HG02588 (cell line): ENCODE data around the gene ANKS3.

Source experiments
- ATAC-seq: cut with Tn5 transposase; IDR thresholded peaks from one replicate; pipeline ENCODE4 v1.9.1; 2021; ENCODE audit warnings: mild to moderate bottlenecking, moderate library complexity; ENCODE audit not compliant: unreplicated experiment

The ANKS3 gene

GRCh38 chr16:4674926-4675530 lies 59.0 kb downstream of the ANKS3 start:
- ATAC-seq = no peak

DNA sequence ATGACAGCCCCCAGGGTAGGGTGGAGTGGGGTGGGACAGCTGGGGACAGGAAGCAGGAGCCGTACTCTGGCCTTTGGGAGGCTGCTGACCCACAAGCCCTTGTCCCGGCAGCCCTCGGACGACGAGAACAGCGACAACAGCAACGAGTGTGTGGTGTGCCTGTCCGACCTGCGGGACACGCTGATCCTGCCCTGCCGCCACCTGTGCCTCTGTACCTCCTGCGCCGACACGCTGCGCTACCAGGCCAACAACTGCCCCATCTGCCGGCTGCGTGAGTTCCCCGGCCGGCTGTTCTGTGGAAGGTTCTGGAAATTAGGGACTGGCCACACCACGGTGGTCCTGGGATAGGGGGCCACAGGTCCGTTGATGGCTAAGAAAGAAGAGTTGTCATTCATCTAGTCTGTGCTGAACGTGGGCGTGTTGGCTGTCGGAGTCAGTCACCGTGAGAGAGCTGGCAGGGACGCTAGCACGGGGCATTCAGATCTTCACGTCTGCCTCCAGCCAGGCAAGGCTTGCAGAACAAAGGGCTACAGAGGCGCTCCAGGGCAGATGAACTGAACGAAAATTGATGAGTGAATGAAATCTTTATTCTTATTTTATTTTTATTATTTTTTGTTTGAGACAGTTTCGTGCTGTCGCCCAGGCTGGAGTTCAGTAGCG lies 60.6 kb downstream of the ANKS3 start:
- no peak for ATAC-seq

DNA sequence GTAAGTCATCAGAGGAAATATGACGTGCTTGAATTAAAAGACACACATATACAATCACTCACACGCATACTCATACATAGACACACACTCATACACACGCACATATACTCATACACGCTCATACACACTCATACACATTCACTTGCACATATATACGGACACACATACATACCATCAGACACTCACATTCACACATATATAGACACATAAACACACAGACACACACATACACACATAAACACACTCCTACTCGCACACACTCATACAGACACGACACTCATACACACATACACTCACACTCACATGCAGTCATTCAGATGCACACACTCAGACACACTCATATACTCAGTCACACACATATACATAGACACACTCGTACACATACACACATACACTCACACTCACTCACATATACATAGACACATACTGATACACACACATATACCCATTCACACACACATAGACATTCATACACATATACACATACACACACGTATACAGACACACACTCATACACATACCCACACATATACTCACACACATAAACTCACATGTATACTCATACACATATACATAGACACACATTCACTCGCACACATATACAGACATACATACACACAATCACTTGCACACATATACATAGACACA lies 65.6 kb downstream of the ANKS3 start:
- no peak for ATAC-seq

DNA sequence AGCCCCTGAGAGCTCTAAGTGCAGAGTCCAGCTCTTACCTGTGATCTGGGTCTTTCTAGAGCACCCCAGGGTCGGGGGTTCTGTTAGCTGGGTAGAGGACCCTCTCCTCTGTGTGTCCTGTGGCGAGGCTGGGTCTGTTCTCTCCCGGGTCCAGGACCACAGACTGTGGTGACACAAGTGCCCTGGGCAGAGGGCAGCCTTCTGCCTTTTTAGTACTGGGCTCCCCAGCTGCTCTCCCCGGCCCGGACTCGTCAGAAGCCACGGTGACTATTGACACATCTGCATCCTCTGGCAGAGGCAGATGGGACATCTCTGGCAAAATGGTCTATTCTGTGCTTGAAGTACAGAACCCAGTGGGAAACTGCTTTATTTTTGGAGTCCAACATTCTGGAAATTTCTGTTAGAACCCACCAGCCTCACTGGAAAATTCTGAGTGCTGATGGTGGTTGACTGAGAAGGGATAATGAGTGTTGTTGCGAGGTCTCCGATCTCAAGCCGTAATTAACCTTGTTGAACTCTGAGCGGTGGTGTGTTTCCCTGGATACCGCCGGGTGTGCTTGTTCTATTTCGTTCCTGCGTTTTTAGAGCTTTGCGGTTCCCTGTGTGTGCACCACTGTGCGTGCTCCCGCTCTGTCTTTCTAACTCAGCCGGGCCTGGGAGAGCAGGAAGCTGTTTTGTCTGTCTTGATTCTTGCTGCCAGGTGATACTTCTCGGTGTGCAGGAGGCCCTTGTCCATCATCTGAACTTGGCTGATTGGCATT lies 66.7 kb downstream of the ANKS3 start:
- ATAC-seq = no peak

GRCh38 chr16:4666537-4667202 lies 67.4 kb downstream of the ANKS3 start:
- ATAC-seq = no peak

- no peak for ATAC-seq
Measured at GRCh38 chr16:4664538-4665418, 69.3 kb downstream of the ANKS3 start.

DNA sequence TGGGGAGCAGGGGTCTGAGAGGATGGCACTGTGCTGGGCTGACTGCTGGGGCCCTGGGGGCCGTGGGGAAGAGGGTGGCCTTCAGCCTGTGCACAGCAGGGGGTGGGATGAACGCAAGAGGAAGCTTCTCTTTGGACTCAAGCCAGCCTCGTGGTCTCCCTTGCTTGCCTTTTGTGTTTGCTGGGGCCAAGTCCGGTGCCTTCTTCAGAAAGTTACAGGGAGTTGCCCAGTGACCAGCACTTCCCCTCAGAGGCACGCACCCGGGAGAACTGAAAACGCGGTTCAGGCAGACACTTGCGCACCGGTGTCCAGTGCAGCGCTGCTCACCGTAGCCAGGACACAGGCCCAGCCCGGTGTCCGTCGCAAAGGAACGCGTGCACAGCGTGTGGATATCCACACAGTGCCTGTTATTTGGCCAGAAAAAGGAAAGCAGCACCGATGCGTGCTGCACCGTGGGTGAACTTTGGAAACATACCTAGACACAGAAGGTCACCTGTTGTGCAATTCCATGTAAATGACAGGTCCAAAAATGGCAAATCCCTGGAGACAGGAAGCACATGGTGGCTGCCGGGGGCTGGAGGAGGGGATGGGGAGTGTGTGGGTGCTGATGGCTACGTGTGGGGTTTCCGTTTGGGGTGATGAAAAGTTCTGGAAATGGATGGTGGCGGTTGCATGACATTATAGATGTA lies 70.2 kb downstream of the ANKS3 start:
- no peak for ATAC-seq

DNA sequence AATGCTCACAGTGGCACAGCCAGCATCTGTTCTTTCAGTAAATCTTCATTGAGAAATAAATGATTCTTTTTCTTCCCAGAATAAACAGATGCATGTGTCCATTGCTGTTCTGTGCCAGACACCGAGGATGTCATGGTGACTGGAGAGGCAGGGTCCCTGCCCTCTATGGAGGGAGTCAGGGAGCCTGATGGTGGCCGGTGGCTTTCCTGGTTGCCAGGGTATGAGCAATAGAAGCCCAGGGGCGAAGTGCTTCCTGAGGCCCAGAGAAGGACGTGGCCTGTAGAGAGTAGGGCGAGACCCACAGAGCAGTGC lies 70.7 kb downstream of the ANKS3 start:
- no peak for ATAC-seq

GRCh38 chr16:4661661-4662060 lies 72.4 kb downstream of the ANKS3 start:
- no peak for ATAC-seq

DNA sequence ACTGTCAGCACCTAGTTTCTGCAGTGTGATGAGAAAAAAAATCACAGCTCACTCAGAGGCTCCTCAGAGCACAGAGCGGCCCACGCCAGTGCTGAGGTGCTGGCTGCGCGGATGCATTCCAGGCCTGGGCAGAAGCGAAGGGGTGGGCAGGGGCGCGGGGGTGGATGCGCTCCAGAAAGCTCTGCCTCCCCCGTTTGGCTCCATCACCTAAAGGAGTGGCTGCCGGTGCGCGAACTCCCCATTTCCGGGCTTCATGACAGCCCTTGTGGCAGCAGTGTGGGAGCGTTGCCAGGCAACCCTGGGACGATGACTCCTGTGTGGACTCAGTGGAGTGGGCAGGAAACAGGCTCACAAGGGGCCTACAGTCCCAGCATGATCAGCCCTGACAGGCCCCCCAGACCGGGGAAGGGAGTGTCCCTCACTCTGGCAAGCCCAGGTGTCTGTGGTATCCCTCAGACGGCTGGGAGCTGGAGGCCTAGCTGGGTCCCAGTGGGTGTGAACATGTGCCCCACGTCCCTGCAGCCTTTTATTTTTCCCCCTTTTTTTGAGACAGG lies 73.5 kb downstream of the ANKS3 start:
- ATAC-seq = no peak

DNA sequence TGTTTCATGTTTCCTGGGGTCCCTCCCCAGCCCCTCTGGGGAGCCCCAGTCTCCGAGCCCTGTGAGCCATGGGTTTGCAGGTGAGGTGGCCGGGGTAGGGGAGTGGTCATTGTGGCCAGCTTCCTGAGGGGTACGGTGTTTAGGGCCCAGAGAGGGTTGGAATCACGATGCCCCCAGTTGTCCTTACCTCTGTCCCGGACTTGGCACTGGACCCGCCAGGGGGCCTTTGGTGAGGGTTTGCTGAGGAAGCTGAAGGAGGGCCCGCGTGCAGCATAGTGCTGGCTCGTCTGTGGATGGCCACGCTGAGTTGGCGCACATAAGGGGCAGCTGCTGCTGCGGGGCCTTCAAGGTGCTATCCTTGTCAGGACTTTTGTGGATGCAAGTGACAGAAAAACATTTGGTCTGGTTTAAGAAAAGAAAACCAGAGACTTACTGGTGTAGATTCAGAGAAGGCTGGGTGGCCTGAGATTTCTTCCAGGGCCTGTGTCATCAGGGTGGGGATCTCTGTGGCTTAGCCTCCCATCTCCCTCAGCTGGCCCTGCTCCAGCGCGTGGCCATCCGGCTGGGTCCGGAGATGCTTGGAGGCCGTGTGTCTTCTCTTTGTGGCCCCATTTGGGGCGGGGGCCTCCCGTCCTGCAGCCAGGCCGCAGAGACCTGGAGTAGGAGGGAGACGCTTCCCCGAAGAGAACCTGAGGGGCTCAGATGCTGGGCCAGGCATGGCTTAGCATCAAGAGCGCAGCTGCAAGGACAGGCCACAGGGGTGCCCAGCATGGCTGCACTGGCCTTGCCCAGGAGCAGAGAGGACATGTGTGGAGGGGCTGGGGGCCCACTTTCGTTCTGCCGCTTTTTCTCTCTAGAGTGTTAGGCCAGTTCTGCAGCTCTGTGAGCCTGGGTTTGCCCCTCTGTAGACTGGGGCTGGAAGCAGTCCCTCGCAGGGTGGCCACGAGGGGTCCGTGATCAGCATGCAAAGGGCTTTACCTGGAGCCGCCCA lies 74.4 kb downstream of the ANKS3 start:
- ATAC-seq = no peak

- no peak for ATAC-seq
Measured at GRCh38 chr16:4656695-4657686, 77.1 kb downstream of the ANKS3 start.

DNA sequence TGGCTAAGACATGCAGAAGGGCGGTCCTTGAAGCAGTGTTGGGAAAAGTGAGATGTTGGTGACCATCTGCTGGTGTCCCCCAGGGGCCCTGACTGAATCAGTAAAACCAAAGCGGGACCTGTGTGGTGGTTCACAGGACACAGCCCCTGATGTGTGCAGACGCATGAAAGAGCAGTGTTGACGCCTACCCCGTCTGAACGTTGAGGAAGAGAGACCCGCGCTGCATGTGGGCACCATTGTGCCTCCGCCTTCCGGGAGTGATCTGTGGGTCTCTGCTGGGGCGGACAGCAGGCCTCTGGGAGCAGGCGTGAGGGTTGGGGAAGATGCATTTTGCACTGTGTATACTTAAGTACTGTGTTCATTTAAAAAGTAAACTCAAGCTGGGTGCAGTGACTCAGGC lies 77.8 kb downstream of the ANKS3 start:
- ATAC-seq = no peak

DNA sequence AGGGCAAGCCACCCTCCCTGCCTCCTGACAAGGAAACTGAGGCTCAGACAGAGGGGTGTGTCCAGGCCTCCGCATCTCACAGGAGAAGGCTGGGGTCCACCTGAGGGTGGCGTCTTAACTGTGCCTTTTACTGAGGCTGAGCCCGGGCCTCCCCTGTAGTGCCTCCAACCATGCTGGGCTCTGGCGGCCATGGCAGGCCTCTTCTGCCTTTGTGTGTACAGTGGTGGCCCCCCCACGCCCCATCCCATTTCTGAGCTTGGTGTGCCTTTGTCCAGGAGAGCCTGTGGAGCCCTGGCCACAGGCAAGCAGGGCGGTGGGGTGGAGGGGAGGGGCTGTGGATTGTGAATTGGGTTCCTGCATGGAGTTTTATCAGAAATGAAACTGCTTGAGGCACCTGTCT lies 78.3 kb downstream of the ANKS3 start:
- ATAC-seq = no peak

GRCh38 chr16:4654964-4655590 lies 79.0 kb downstream of the ANKS3 start:
- ATAC-seq = no peak
